Endothelial cell of umbilical vein (primary cell): Measurements from ENCODE around the gene ICE1. TPM values are rescaled to one million over a fixed set of nuclear protein-coding genes. Genes with fewer than 3 reads are reported as not detected.
"Not testable (repeated sequence)": the region's sequence is repeated elsewhere in the genome, so short reads cannot be mapped to it uniquely, and the experiment has no call there.

Source experiments
- BruUV-seq: library from RNA; stranded (reverse); fragments of 400-500 nt; replicated peaks from 2 replicates; lab custom pipeline; 2021; lab: Mats Ljungman, UMichigan
- CTCF ChIA-PET: fragments of 300-600, 350-600 bp; sonication (Branson Sonifier 250); formaldehyde crosslinking; loops from one replicate; lab custom pipeline; 2021; ENCODE audit warnings: antibody characterized with exemption, inconsistent platforms; lab: Charles Lee
- POLR2A ChIA-PET: fragments of 300-600, 350-600 bp; sonication (Branson Sonifier 250); formaldehyde crosslinking; loops from one replicate; lab custom pipeline; 2021; ENCODE audit warnings: antibody characterized with exemption, inconsistent platforms; lab: Charles Lee
- DNase-seq: peaks from one replicate; pipeline ENCODE4 v3.0.0-alpha.2; 2011; ENCODE audit warnings: low read depth, low spot score
- FAIRE-seq: peaks from 2 replicates; lab custom pipeline; 2011; peaks lifted over from hg19 to GRCh38; lab: Jason Lieb, UNC
- H2AFZ ChIP-seq: 2 replicates; pipeline ENCODE4 v1.6.0; 2012; ENCODE audit warnings: low read depth, low read length, control low read depth, inconsistent platforms
- H3K27ac ChIP-seq: 2 replicates; pipeline ENCODE4 v1.5.1; 2011; ENCODE audit warnings: low read depth, mild to moderate bottlenecking, control low read depth, low read length, moderate library complexity; ENCODE audit not compliant: insufficient read depth
- H3K27me3 ChIP-seq, 2 experiments: 2 replicates each; pipeline versions ENCODE4 v1.6.0 to v1.6.1; 2011; ENCODE audit warnings: low read length in 2 of 2, mixed read lengths in 1 of 2; ENCODE audit not compliant: control insufficient read depth in 2 of 2, insufficient read depth in 2 of 2
- H3K36me3 ChIP-seq, 2 experiments: 2 replicates in 1 of 2; 3 replicates in 1 of 2; pipeline ENCODE4 v1.5.1; 2011; ENCODE audit warnings: low read length in 2 of 2, mild to moderate bottlenecking in 1 of 2, moderate library complexity in 1 of 2; ENCODE audit not compliant: control insufficient read depth in 2 of 2, insufficient read depth in 2 of 2; ENCODE audit errors: extremely low read depth in 1 of 2
- H3K4me1 ChIP-seq: 3 replicates; pipeline ENCODE4 v1.5.1; 2011; ENCODE audit warnings: mild to moderate bottlenecking, low read length; ENCODE audit not compliant: control insufficient read depth, insufficient read depth; ENCODE audit errors: extremely low read depth
- H3K4me2 ChIP-seq: 2 replicates; pipeline ENCODE4 v1.6.1; 2011; ENCODE audit warnings: low read length, control low read depth, mixed read lengths; ENCODE audit not compliant: insufficient read depth
- H3K4me3 ChIP-seq, 3 experiments: fragments of 200-600 bp in 1 of 3; sonication (generic), shearing (Covaris generic) in 1 of 3; replicated peaks in 1 of 3; 2 replicates each; pipeline ENCODE4 v1.5.1; 2011 to 2016; ENCODE audit warnings: control low read depth in 3 of 3, low read length in 3 of 3, mild to moderate bottlenecking in 2 of 3, inconsistent platforms in 1 of 3, low read depth in 1 of 3, moderate library complexity in 1 of 3; ENCODE audit not compliant: insufficient read depth in 1 of 3
- H3K79me2 ChIP-seq: 2 replicates; pipeline ENCODE4 v1.6.0; 2012; ENCODE audit warnings: low read length, inconsistent platforms; ENCODE audit not compliant: control insufficient read depth, insufficient read depth
- H3K9ac ChIP-seq: replicated peaks from 2 replicates; pipeline ENCODE3; 2011; ENCODE audit warnings: low read length, control low read depth; ENCODE audit not compliant: insufficient read depth; ENCODE audit errors: extremely low read depth
- H3K9me1 ChIP-seq: replicated peaks from 3 replicates; pipeline ENCODE4 v1.6.0; 2011; ENCODE audit warnings: mild to moderate bottlenecking, low read length; ENCODE audit not compliant: control insufficient read depth, insufficient read depth; ENCODE audit errors: extremely low read depth
- H3K9me3 ChIP-seq: replicated peaks from 2 replicates; pipeline ENCODE4 v1.5.1; 2012; ENCODE audit warnings: low read length, inconsistent platforms; ENCODE audit not compliant: control insufficient read depth, insufficient read depth
- H4K20me1 ChIP-seq: replicated peaks from 2 replicates; pipeline ENCODE3; 2011; ENCODE audit warnings: mild to moderate bottlenecking, low read length; ENCODE audit not compliant: control insufficient read depth, insufficient read depth; ENCODE audit errors: extremely low read depth
- EZH2 ChIP-seq: IDR thresholded peaks from 2 replicates; pipeline ENCODE4 v1.6.1; 2012; ENCODE audit warnings: borderline replicate concordance, low read depth, mild to moderate bottlenecking, moderate library complexity, low read length, inconsistent platforms; ENCODE audit not compliant: severe bottlenecking
- FOS ChIP-seq: IDR thresholded peaks from 2 replicates; pipeline ENCODE4 v1.6.1; 2011; ENCODE audit warnings: mild to moderate bottlenecking, low read length, moderate library complexity, borderline replicate concordance; ENCODE audit not compliant: insufficient read depth
- GATA2 ChIP-seq: IDR thresholded peaks from 2 replicates; pipeline ENCODE4 v1.7.0; 2011; ENCODE audit warnings: low read depth, mild to moderate bottlenecking, moderate library complexity, mixed read lengths, low read length; ENCODE audit not compliant: insufficient read length, insufficient read depth
- JUN ChIP-seq: IDR thresholded peaks from 2 replicates; pipeline ENCODE4 v1.6.1; 2011; ENCODE audit warnings: borderline replicate concordance, low read depth; ENCODE audit not compliant: insufficient read length, insufficient read depth
- MYC ChIP-seq: IDR thresholded peaks from one replicate; pipeline ENCODE4 v1.6.1; 2011; ENCODE audit warnings: mild to moderate bottlenecking, low read depth, low read length
- POLR2A ChIP-seq: IDR thresholded peaks from 2 replicates; pipeline ENCODE4 v1.6.1; 2012; ENCODE audit warnings: low read depth, mild to moderate bottlenecking, control low read depth, low read length
- POLR2AphosphoS5 ChIP-seq: IDR thresholded peaks from 2 replicates; pipeline ENCODE4 v1.6.1; 2012; ENCODE audit warnings: low read depth, mild to moderate bottlenecking, control low read depth, low read length, moderate library complexity; ENCODE audit not compliant: insufficient read depth
- dilution Hi-C: fragments of 300-500 bp; cut with MboI; formaldehyde crosslinking; loops from one replicate; pipeline ENCODE4 v1.15.0; 2019; ENCODE audit warnings: low sequenced_read_pairs; ENCODE audit not compliant: extremely low pct_ligation_motif_present
- intact Hi-C: fragments of 100-400 bp; cut with micrococcal nuclease; formaldehyde crosslinking; loops from one replicate; pipeline ENCODE4 v1.10.0; 2022
- polyA plus RNA-seq, 4 experiments: library from polyadenylated mRNA; depleted of rRNA in 3 of 4; stranded (reverse) in 3 of 4; unstranded in 1 of 4; fragments of >200 nt; gene quantifications; 2 replicates each; pipeline versions ENCODE4 v1.2.1 to v1.2.3, GENCODE V29; 2011 to 2012; ENCODE audit warnings: missing spikeins in 1 of 4
- total RNA-seq: library from RNA; stranded (reverse); gene quantifications from 2 replicates; pipeline ENCODE4 v1.2.3, GENCODE V29; 2021
- TF ChIP-seq, protein P1 (sequence below), 2 donors: IDR thresholded peaks; 1 replicate in 1 of 2; 2 replicates in 1 of 2; pipeline ENCODE4 v1.5.1; 2011; ENCODE audit warnings: low read length in 2 of 2, mild to moderate bottlenecking in 2 of 2, moderate library complexity in 2 of 2, control low read depth in 1 of 2, inconsistent platforms in 1 of 2, low read depth in 1 of 2; ENCODE audit not compliant: insufficient read depth in 1 of 2; ENCODE audit errors: extremely low read depth in 1 of 2
- TF ChIP-seq, protein P2 (sequence below): IDR thresholded peaks from 2 replicates; pipeline ENCODE4 v1.6.1; 2011; ENCODE audit not compliant: insufficient read depth, insufficient read length

Gene ICE1
- total and polyA plus RNA-seq, 2 donors (not counting 3 experiments of a cell fraction or from before 2014, with no cell fraction given) = 8.8 to 29.1 TPM

- FAIRE-seq (no peak), DNase-seq (no peak)
- H3K9me1 ChIP-seq = no peaks in the 10 kb centered on the region
- TF ChIP-seq POLR2A (no peak), FOS (no peak), POLR2AphosphoS5 (no peak), JUN (no peak), GATA2 (no peak), EZH2 (no peak), MYC (no peak)
- TF ChIP-seq, protein P1, sequence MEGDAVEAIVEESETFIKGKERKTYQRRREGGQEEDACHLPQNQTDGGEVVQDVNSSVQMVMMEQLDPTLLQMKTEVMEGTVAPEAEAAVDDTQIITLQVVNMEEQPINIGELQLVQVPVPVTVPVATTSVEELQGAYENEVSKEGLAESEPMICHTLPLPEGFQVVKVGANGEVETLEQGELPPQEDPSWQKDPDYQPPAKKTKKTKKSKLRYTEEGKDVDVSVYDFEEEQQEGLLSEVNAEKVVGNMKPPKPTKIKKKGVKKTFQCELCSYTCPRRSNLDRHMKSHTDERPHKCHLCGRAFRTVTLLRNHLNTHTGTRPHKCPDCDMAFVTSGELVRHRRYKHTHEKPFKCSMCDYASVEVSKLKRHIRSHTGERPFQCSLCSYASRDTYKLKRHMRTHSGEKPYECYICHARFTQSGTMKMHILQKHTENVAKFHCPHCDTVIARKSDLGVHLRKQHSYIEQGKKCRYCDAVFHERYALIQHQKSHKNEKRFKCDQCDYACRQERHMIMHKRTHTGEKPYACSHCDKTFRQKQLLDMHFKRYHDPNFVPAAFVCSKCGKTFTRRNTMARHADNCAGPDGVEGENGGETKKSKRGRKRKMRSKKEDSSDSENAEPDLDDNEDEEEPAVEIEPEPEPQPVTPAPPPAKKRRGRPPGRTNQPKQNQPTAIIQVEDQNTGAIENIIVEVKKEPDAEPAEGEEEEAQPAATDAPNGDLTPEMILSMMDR (IDR thresholded peaks at IDR 0.05; ENCODE audit: extremely low read depth in 1 of 2, insufficient read depth in 1 of 2, low read depth in 1 of 2, low read length in 2 of 2) = no peak
- TF ChIP-seq, protein P2, sequence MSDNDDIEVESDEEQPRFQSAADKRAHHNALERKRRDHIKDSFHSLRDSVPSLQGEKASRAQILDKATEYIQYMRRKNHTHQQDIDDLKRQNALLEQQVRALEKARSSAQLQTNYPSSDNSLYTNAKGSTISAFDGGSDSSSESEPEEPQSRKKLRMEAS = no peak
- ChIA-PET CTCF (no interaction called here), POLR2A (no interaction called here)
- no peak overlapping the region for H3K9ac ChIP-seq
- intact Hi-C loops (no loop called here), dilution Hi-C loops (no loop called here)
- no peaks in the 10 kb centered on the region for H3K9me3 ChIP-seq
- H2AFZ ChIP-seq = no peak overlapping the region
- no peak overlapping the region for H3K27ac ChIP-seq
- H4K20me1 ChIP-seq = no peaks in the 10 kb centered on the region
- no peaks in the 10 kb centered on the region for H3K36me3 ChIP-seq
- no TSS peak for BruUV-seq
- no peak overlapping the region for H3K4me3 ChIP-seq
- H3K79me2 ChIP-seq = no peaks in the 10 kb centered on the region
- no peaks in the 10 kb centered on the region for H3K27me3 ChIP-seq
- H3K4me2 ChIP-seq = no peak overlapping the region
- H3K4me1 ChIP-seq = no peaks in the 10 kb centered on the region
Measured at GRCh38 chr5:5512543-5512942, 90.1 kb downstream of the ICE1 start.

DNA sequence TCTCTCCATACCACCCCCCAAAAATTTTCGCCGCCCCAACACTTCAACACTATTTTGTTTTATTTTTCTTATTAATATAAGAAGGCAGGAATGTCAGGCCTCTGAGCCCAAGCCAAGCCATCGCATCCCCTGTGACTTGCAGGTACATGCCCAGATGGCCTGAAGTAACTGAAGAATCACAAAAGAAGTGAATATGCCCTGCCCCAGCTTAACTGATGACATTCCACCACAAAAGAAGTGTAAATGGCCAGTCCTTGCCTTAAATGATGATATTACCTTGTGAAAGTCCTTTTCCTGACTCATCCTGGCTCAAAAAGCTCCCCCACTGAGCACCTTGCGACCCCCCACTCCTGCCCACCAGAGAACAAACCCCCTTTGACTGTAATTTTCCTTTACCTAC lies 98.1 kb downstream of the ICE1 start:
- H4K20me1 ChIP-seq, BruUV-seq, H3K79me2 ChIP-seq, H3K9ac ChIP-seq, H3K4me2 ChIP-seq, H3K36me3 ChIP-seq, intact Hi-C loops, FAIRE-seq, H3K27me3 ChIP-seq, H3K4me1 ChIP-seq, H3K4me3 ChIP-seq, POLR2A ChIA-PET, H2AFZ ChIP-seq, H3K9me1 ChIP-seq, H3K9me3 ChIP-seq, dilution Hi-C loops, CTCF ChIA-PET, DNase-seq, H3K27ac ChIP-seq: not testable (repeated sequence)
